ENCODE measurements around the gene ACSM3. TPM values are rescaled to one million over a fixed set of nuclear protein-coding genes. Genes with fewer than 3 reads are reported as not detected.

The ACSM3 gene
- total RNA-seq, 3 donors from 2014 or later = 27.0 to 45.1 (median 42.2) TPM

DNA sequence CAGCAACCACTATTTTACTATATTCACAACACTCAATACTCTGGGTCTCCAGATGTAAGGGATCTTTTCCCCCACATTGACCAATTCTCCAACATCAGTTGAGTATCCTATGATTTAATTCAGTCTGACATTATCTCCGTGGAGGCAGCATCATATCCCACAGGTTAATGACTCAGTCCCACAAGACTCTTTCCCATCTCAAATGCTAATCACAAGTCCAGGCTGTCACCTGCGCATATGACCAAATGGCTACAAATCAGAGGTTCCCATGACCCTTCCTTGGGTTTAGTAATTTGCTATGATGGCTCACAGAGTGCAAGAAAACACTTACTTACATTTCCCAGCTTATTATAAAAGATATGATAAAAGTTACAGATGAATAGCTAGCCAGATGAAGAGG lies 18.7 kb downstream of the ACSM3 start:
- intact Hi-C loops (cut with DNase I, micrococcal nuclease) = no loop called here
- no peaks in the 10 kb centered on the region for H3K9me3 ChIP-seq
- H3K36me3 ChIP-seq (ENCODE audit: low read depth) = no peaks in the 10 kb centered on the region
- DNase-seq = no peak
- H3K4me3 ChIP-seq = no peak overlapping the region
- ATAC-seq = no peak
- no peaks in the 10 kb centered on the region for H3K4me1 ChIP-seq (ENCODE audit: low read depth)
- TF ChIP-seq, protein P1, sequence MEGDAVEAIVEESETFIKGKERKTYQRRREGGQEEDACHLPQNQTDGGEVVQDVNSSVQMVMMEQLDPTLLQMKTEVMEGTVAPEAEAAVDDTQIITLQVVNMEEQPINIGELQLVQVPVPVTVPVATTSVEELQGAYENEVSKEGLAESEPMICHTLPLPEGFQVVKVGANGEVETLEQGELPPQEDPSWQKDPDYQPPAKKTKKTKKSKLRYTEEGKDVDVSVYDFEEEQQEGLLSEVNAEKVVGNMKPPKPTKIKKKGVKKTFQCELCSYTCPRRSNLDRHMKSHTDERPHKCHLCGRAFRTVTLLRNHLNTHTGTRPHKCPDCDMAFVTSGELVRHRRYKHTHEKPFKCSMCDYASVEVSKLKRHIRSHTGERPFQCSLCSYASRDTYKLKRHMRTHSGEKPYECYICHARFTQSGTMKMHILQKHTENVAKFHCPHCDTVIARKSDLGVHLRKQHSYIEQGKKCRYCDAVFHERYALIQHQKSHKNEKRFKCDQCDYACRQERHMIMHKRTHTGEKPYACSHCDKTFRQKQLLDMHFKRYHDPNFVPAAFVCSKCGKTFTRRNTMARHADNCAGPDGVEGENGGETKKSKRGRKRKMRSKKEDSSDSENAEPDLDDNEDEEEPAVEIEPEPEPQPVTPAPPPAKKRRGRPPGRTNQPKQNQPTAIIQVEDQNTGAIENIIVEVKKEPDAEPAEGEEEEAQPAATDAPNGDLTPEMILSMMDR (IDR thresholded peaks at IDR 0.05) = no peak

DNA sequence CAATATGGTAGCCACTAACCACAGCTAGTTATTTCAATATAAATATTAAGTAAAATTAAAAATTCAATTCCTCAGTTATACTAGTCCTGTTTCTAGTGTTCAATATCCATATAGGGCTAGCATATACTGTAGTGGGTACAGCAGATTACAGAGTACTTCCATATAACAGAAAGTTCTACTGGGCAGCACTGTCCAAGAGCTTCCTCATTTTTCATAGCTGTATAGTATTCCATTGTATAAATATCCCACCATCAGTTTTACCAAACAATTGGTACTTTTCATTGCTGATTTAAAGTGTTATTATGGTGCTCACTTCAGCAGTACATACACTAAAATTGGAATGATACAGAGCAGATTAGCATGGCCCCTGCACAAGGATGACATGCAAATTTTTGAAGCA lies 20.4 kb downstream of the ACSM3 start:
- no peaks in the 10 kb centered on the region for H3K4me1 ChIP-seq (ENCODE audit: low read depth)
- DNase-seq (no peak), ATAC-seq (no peak)
- H3K9me3 ChIP-seq = no peaks in the 10 kb centered on the region
- H3K36me3 ChIP-seq (ENCODE audit: low read depth) = no peaks in the 10 kb centered on the region
- intact Hi-C loops (cut with DNase I, micrococcal nuclease) = no loop called here
- no peak overlapping the region for H3K4me3 ChIP-seq
- TF ChIP-seq, protein P1 (IDR thresholded peaks at IDR 0.05) = no peak

DNA sequence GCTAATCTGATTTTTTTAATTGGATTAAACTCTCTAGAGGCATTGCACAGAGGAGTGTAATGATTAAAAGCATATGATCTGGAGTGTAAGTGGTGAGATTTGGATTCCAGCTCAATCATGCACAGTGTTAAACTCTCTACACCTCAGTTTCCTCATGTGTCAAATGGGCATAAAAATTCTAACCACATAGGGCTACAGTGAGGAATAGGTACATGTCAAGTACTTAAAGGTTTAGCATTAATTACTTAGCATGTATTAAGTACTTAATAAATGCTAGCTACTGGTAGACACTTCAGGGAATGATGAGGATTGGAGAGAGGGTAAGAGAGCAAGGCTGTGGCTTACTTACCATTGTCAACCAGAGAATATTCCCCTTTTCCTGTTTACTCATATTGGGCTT lies 25.3 kb downstream of the ACSM3 start:
- intact Hi-C loops (cut with DNase I, micrococcal nuclease) = no loop called here
- ATAC-seq = no peak

DNA sequence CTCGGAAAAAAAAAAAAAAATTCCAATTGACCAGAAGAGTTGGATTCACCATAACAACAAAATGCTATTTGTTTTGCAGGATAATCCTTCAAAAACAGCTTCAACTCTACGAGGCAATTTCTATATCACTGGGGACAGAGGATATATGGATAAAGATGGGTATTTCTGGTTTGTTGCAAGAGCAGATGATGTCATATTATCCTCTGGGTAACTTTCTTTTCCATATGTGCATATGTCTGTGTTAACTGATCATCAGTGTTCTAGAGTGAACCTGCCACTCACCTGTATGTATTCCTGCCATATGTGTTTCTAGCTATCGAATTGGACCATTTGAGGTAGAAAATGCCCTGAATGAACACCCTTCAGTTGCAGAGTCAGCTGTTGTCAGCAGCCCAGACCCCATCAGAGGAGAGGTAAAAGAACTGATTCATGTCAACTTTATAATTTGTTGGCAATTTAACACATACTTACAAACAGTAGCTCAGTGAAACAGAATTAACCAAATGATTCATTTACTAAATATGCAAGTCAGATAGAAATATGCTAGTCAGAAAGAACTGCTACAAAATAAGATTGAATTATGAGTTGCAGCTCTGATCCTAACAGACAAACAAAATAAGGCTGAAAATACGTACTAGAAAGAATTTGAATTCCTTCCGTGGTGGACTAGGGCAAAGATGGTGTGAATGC lies 28.3 kb downstream of the ACSM3 start:
- intact Hi-C loops (cut with DNase I, micrococcal nuclease) = no loop called here
- Histone ChIP-seq H3K36me3 (ENCODE audit: low read depth) (no peaks in the 10 kb centered on the region), H3K4me1 (ENCODE audit: low read depth) (no peaks in the 10 kb centered on the region), H3K9me3 (no peaks in the 10 kb centered on the region), H3K4me3 (no peak overlapping the region)
- ATAC-seq = no peak
- no peak for DNase-seq
- TF ChIP-seq, protein P1 (IDR thresholded peaks at IDR 0.05) = no peak

More for the DNA sequence above, 25.3 kb downstream of the ACSM3 start:
- H3K36me3 ChIP-seq (ENCODE audit: low read depth) = no peaks in the 10 kb centered on the region
- no peak for DNase-seq
- no peak overlapping the region for H3K4me3 ChIP-seq
- TF ChIP-seq, protein P1 (IDR thresholded peaks at IDR 0.05) = no peak
- H3K4me1 ChIP-seq (ENCODE audit: low read depth) = no peaks in the 10 kb centered on the region
- no peaks in the 10 kb centered on the region for H3K9me3 ChIP-seq

DNA sequence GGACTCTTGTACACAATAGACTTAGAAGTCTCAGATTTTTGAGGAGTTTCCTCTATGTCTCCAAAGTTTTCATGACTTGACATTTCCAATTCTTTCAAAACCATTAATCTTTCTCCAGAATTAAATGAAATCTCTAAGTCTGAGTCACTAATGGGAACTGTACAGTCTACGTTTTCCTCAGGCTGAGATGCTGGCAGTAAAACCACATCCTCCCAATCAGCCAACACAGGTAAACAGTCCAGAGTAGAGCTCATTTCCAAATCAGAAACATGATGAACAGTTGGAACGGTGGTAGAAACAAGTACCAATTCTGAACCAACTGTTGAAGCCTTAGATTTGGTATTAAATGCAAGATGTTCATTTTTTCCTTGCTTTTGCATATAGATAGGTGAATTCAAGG lies 34.5 kb downstream of the ACSM3 start:
- H3K4me1 ChIP-seq (ENCODE audit: low read depth) = no peaks in the 10 kb centered on the region
- no peaks in the 10 kb centered on the region for H3K36me3 ChIP-seq (ENCODE audit: low read depth)
- H3K4me3 ChIP-seq = no peak overlapping the region
- H3K9me3 ChIP-seq = no peaks in the 10 kb centered on the region
- DNase-seq (no peak), ATAC-seq (no peak)
- intact Hi-C loops (cut with DNase I, micrococcal nuclease) = no loop called here
- TF ChIP-seq, protein P1 (IDR thresholded peaks at IDR 0.05) = no peak

DNA sequence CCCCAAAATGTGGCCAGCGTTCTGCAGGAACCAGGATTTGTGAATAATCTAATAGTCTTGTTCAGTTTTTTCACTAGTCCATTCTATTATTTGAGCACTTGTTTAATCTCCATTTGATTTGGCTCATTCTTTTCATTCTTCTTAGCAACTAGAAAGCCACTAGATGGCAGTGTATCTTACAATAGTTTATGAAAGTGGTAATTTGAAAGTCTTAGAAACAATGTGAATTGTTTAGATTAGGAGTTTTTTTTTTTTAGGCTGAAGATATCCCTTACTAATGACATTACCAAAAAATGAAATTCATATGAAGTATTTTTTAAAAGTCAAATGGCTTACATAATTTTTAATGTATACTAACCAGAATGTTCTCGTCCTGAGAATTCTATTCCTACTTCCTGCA lies 35.8 kb downstream of the ACSM3 start:
- Histone ChIP-seq H3K9me3 (no peaks in the 10 kb centered on the region), H3K36me3 (ENCODE audit: low read depth) (no peaks in the 10 kb centered on the region), H3K4me3 (no peak overlapping the region), H3K4me1 (ENCODE audit: low read depth) (no peaks in the 10 kb centered on the region)
- TF ChIP-seq, protein P1 (IDR thresholded peaks at IDR 0.05) = no peak
- no peak for ATAC-seq
- DNase-seq = no peak
- intact Hi-C loops (cut with DNase I, micrococcal nuclease) = no loop called here

All from mucosa of descending colon (tissue), 3 donors.